ENCODE data around the gene AP2S1.
"Not testable (repeated sequence)": the region's sequence is repeated elsewhere in the genome, so short reads cannot be mapped to it uniquely, and the experiment has no call there.

Gene AP2S1

DNA sequence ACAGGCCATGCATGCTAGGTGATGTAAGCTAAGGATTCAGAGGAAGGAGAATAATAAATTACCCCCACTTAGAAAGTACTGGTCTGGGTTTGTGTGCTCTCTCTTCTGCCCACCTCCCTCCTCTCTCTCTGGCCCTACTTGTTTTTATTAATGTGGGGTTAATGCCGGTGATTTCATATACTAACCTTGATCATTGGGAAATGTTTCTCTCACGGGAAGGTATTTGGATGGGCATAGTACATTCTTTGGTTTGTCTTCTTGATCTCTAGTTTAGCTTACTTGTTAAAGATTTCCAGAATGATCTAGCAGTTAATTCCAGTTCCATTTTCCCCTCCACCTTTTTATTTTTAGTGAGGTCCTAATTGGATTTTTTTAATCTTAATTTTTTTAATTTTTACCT lies 34.8 kb upstream of the AP2S1 start:
- peaks cover 4 to 5% of the 10 kb centered on the region in 2 donors for H3K4me1 ChIP-seq (ENCODE audit: control insufficient read depth in 2 of 2, insufficient read depth in 2 of 2, low read length in 2 of 2)
- no peaks in the 10 kb centered on the region for H3K9me3 ChIP-seq (ENCODE audit: control insufficient read depth in 2 of 2, low read length in 2 of 2)
- no peak overlapping the region for H3K4me3 ChIP-seq (ENCODE audit: low read length in 2 of 2)
- H3K36me3 ChIP-seq (ENCODE audit: control insufficient read depth in 2 of 2, insufficient read depth in 2 of 2, low read length in 2 of 2): no peaks in the 10 kb centered on the region
- no peak overlapping the region for H3K9ac ChIP-seq (ENCODE audit: low read depth in 1 of 2, low read length in 2 of 2)
- no peak overlapping the region for H3K27ac ChIP-seq (ENCODE audit: low read depth in 2 of 2, low read length in 2 of 2)
- H3K27me3 ChIP-seq (ENCODE audit: control insufficient read depth in 2 of 2, insufficient read depth in 2 of 2, low read length in 2 of 2): no peaks in the 10 kb centered on the region

DNA sequence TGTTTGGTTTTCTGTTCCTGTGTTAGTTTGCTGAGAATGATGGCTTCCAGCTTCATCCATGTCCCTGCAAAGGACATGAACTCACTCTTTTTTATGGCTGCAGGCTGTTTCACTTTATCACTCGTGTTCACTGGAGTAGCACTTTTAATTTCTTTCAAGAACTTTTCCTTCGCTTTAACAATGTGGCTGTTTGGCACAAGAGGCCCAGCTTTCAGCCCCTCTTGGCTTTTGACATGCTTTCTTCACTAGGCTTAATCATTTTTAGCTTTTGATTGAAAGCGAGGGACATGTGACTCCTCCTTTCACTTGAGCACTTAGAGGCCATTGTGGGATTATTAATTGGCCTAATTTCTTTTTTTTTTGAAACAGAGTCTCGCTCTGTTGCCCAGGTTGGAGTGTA lies 32.1 kb upstream of the AP2S1 start:
- not testable (repeated sequence) for H3K9ac ChIP-seq (ENCODE audit: low read depth in 1 of 2, low read length in 2 of 2); H3K36me3 ChIP-seq (ENCODE audit: control insufficient read depth in 2 of 2, insufficient read depth in 2 of 2, low read length in 2 of 2); H3K4me3 ChIP-seq (ENCODE audit: low read length in 2 of 2); H3K27ac ChIP-seq (ENCODE audit: low read depth in 2 of 2, low read length in 2 of 2); H3K4me1 ChIP-seq (ENCODE audit: control insufficient read depth in 2 of 2, insufficient read depth in 2 of 2, low read length in 2 of 2); H3K27me3 ChIP-seq (ENCODE audit: control insufficient read depth in 2 of 2, insufficient read depth in 2 of 2, low read length in 2 of 2); H3K9me3 ChIP-seq (ENCODE audit: control insufficient read depth in 2 of 2, low read length in 2 of 2)

GRCh38 chr19:46882034-46882433 lies 31.4 kb upstream of the AP2S1 start:
- no peak overlapping the region for H3K4me3 ChIP-seq (ENCODE audit: low read length in 2 of 2)
- no peak overlapping the region for H3K9ac ChIP-seq (ENCODE audit: low read depth in 1 of 2, low read length in 2 of 2)
- no peaks in the 10 kb centered on the region for H3K4me1 ChIP-seq (ENCODE audit: control insufficient read depth in 2 of 2, insufficient read depth in 2 of 2, low read length in 2 of 2)
- no peaks in the 10 kb centered on the region for H3K27me3 ChIP-seq (ENCODE audit: control insufficient read depth in 2 of 2, insufficient read depth in 2 of 2, low read length in 2 of 2)
- no peak overlapping the region for H3K27ac ChIP-seq (ENCODE audit: low read depth in 2 of 2, low read length in 2 of 2)
- H3K9me3 ChIP-seq (ENCODE audit: control insufficient read depth in 2 of 2, low read length in 2 of 2): no peaks in the 10 kb centered on the region
- H3K36me3 ChIP-seq (ENCODE audit: control insufficient read depth in 2 of 2, insufficient read depth in 2 of 2, low read length in 2 of 2): no peaks in the 10 kb centered on the region

GRCh38 chr19:46881092-46881491 lies 30.4 kb upstream of the AP2S1 start:
- Histone ChIP-seq H3K9me3 (ENCODE audit: control insufficient read depth in 2 of 2, low read length in 2 of 2) (no peaks in the 10 kb centered on the region), H3K27me3 (ENCODE audit: control insufficient read depth in 2 of 2, insufficient read depth in 2 of 2, low read length in 2 of 2) (no peaks in the 10 kb centered on the region), H3K36me3 (ENCODE audit: control insufficient read depth in 2 of 2, insufficient read depth in 2 of 2, low read length in 2 of 2) (no peaks in the 10 kb centered on the region), H3K27ac (ENCODE audit: low read depth in 2 of 2, low read length in 2 of 2) (no peak overlapping the region), H3K4me3 (ENCODE audit: low read length in 2 of 2) (no peak overlapping the region), H3K9ac (ENCODE audit: low read depth in 1 of 2, low read length in 2 of 2) (no peak overlapping the region), H3K4me1 (ENCODE audit: control insufficient read depth in 2 of 2, insufficient read depth in 2 of 2, low read length in 2 of 2) (no peaks in the 10 kb centered on the region)

- Histone ChIP-seq H3K4me1 (ENCODE audit: control insufficient read depth in 2 of 2, insufficient read depth in 2 of 2, low read length in 2 of 2) (no peaks in the 10 kb centered on the region), H3K36me3 (ENCODE audit: control insufficient read depth in 2 of 2, insufficient read depth in 2 of 2, low read length in 2 of 2) (no peaks in the 10 kb centered on the region), H3K27me3 (ENCODE audit: control insufficient read depth in 2 of 2, insufficient read depth in 2 of 2, low read length in 2 of 2) (no peaks in the 10 kb centered on the region)
Observed at GRCh38 chr19:46880431-46880830, 29.8 kb upstream of the AP2S1 start.

GRCh38 chr19:46878613-46879375 lies 28.1 kb upstream of the AP2S1 start:
- no peak overlapping the region for H3K27ac ChIP-seq (ENCODE audit: low read depth in 2 of 2, low read length in 2 of 2)

More at GRCh38 chr19:46880431-46880830, 29.8 kb upstream of the AP2S1 start:
- Histone ChIP-seq H3K4me3 (ENCODE audit: low read length in 2 of 2) (no peak overlapping the region), H3K9ac (ENCODE audit: low read depth in 1 of 2, low read length in 2 of 2) (no peak overlapping the region), H3K27ac (ENCODE audit: low read depth in 2 of 2, low read length in 2 of 2) (no peak overlapping the region), H3K9me3 (ENCODE audit: control insufficient read depth in 2 of 2, low read length in 2 of 2) (no peaks in the 10 kb centered on the region)

DNA sequence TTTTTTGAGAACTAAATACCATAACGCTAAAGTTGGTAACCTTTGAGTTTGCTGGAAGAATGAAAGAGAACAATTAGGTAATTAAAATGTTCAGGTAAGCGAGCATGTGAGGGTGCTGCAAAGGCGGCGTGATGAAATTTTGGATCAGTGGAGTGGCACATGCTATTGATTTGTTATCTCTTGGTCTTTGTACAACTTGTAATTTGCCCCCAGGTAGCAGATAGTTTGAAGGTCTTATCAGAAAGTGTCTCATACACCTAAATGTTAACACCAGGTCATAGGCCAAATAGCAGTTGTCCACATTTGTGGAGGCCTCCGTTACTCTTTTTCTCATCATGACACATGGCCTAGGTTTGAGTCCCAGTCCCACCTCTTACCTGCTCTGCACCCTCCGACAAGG lies 25.0 kb upstream of the AP2S1 start:
- no peaks in the 10 kb centered on the region for H3K9me3 ChIP-seq (ENCODE audit: control insufficient read depth in 2 of 2, low read length in 2 of 2)
- no peaks in the 10 kb centered on the region for H3K36me3 ChIP-seq (ENCODE audit: control insufficient read depth in 2 of 2, insufficient read depth in 2 of 2, low read length in 2 of 2)
- H3K4me1 ChIP-seq (ENCODE audit: control insufficient read depth in 2 of 2, insufficient read depth in 2 of 2, low read length in 2 of 2): no peaks in the 10 kb centered on the region
- H3K4me3 ChIP-seq (ENCODE audit: low read length in 2 of 2): no peak overlapping the region
- no peak overlapping the region for H3K27ac ChIP-seq (ENCODE audit: low read depth in 2 of 2, low read length in 2 of 2)
- no peaks in the 10 kb centered on the region for H3K27me3 ChIP-seq (ENCODE audit: control insufficient read depth in 2 of 2, insufficient read depth in 2 of 2, low read length in 2 of 2)
- H3K9ac ChIP-seq (ENCODE audit: low read depth in 1 of 2, low read length in 2 of 2): no peak overlapping the region

More at GRCh38 chr19:46878613-46879375, 28.1 kb upstream of the AP2S1 start:
- Histone ChIP-seq H3K9ac (ENCODE audit: low read depth in 1 of 2, low read length in 2 of 2) (no peak overlapping the region), H3K9me3 (ENCODE audit: control insufficient read depth in 2 of 2, low read length in 2 of 2) (no peaks in the 10 kb centered on the region), H3K4me3 (ENCODE audit: low read length in 2 of 2) (no peak overlapping the region), H3K36me3 (ENCODE audit: control insufficient read depth in 2 of 2, insufficient read depth in 2 of 2, low read length in 2 of 2) (no peaks in the 10 kb centered on the region), H3K4me1 (ENCODE audit: control insufficient read depth in 2 of 2, insufficient read depth in 2 of 2, low read length in 2 of 2) (no peaks in the 10 kb centered on the region), H3K27me3 (ENCODE audit: control insufficient read depth in 2 of 2, insufficient read depth in 2 of 2, low read length in 2 of 2) (no peaks in the 10 kb centered on the region)

- Histone ChIP-seq H3K27me3 (ENCODE audit: control insufficient read depth in 2 of 2, insufficient read depth in 2 of 2, low read length in 2 of 2) (no peaks in the 10 kb centered on the region), H3K9me3 (ENCODE audit: control insufficient read depth in 2 of 2, low read length in 2 of 2) (no peaks in the 10 kb centered on the region), H3K9ac (ENCODE audit: low read depth in 1 of 2, low read length in 2 of 2) (no peak overlapping the region), H3K36me3 (ENCODE audit: control insufficient read depth in 2 of 2, insufficient read depth in 2 of 2, low read length in 2 of 2) (no peaks in the 10 kb centered on the region), H3K4me1 (ENCODE audit: control insufficient read depth in 2 of 2, insufficient read depth in 2 of 2, low read length in 2 of 2) (no peaks in the 10 kb centered on the region), H3K27ac (ENCODE audit: low read depth in 2 of 2, low read length in 2 of 2) (no peak overlapping the region), H3K4me3 (ENCODE audit: low read length in 2 of 2) (no peak overlapping the region)
Observed at GRCh38 chr19:46875234-46875633, 24.6 kb upstream of the AP2S1 start.

DNA sequence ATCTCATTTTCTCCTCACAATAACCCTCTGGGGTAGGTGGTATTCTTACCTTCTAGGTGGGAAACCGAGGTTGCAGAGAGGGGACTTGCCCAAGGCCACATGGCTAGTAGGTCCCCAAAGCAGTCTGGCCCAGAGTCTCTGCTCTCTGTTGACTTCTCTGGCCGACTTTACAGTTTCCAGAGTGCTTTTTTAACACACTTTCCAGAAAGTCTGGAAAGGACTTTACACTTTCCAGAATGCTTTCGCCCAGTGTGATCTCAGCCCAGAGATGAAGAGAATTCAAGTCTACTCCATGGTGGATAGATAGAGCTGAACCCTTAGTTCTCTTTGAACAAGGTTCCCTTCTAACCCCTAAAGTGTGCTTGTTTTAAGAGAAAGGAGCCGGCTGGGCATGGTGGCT lies 22.3 kb upstream of the AP2S1 start:
- Histone ChIP-seq H3K9me3 (ENCODE audit: control insufficient read depth in 2 of 2, low read length in 2 of 2) (no peaks in the 10 kb centered on the region), H3K9ac (ENCODE audit: low read depth in 1 of 2, low read length in 2 of 2) (no peak overlapping the region), H3K36me3 (ENCODE audit: control insufficient read depth in 2 of 2, insufficient read depth in 2 of 2, low read length in 2 of 2) (no peaks in the 10 kb centered on the region), H3K27me3 (ENCODE audit: control insufficient read depth in 2 of 2, insufficient read depth in 2 of 2, low read length in 2 of 2) (no peaks in the 10 kb centered on the region), H3K4me1 (ENCODE audit: control insufficient read depth in 2 of 2, insufficient read depth in 2 of 2, low read length in 2 of 2) (no peaks in the 10 kb centered on the region), H3K27ac (ENCODE audit: low read depth in 2 of 2, low read length in 2 of 2) (no peak overlapping the region), H3K4me3 (ENCODE audit: low read length in 2 of 2) (no peak overlapping the region)

DNA sequence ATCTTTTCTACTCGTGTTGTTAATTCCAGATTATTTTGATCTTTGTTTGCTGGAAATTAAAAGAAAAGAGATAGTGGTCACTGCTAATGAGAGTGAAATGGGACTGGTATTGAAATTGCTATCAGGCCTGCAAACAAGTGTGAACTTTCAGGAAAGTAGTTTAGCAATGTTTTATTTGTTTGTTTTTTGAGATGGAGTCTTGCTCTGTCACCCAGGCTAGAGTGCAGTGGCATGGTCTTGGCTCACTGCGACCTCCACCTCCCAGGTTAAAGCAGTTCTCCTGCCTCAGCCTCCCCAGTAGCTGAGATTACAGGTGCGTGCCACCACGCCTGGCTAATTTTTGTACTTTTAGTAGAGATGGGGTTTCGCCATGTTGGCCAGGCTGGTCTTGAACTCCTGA lies 20.5 kb upstream of the AP2S1 start:
- peaks cover 2 to 13% of the 10 kb centered on the region in 2 donors for H3K4me1 ChIP-seq (ENCODE audit: control insufficient read depth in 2 of 2, insufficient read depth in 2 of 2, low read length in 2 of 2)
- not testable (repeated sequence) for H3K4me3 ChIP-seq (ENCODE audit: low read length in 2 of 2); H3K27me3 ChIP-seq (ENCODE audit: control insufficient read depth in 2 of 2, insufficient read depth in 2 of 2, low read length in 2 of 2); H3K9ac ChIP-seq (ENCODE audit: low read depth in 1 of 2, low read length in 2 of 2); H3K27ac ChIP-seq (ENCODE audit: low read depth in 2 of 2, low read length in 2 of 2); H3K9me3 ChIP-seq (ENCODE audit: control insufficient read depth in 2 of 2, low read length in 2 of 2); H3K36me3 ChIP-seq (ENCODE audit: control insufficient read depth in 2 of 2, insufficient read depth in 2 of 2, low read length in 2 of 2)

Measured in mucosa of rectum (tissue), 2 donors.